HUES48 (cell line): ENCODE results near the gene ILDR1.
"Not testable (repeated sequence)": the region's sequence is repeated elsewhere in the genome, so short reads cannot be mapped to it uniquely, and the experiment has no call there.

Experiments
- H3K27ac ChIP-seq: one replicate; pipeline ENCODE4 v1.7.0; 2013; ENCODE audit warnings: low read depth, low read length, inconsistent platforms
- H3K27me3 ChIP-seq: 2 replicates; pipeline ENCODE4 v1.6.1; 2013; ENCODE audit warnings: mild to moderate bottlenecking, low read length; ENCODE audit not compliant: control insufficient read depth, insufficient read depth
- H3K36me3 ChIP-seq: 2 replicates; pipeline ENCODE4 v1.6.1; 2013; ENCODE audit warnings: low read length; ENCODE audit not compliant: control insufficient read depth, insufficient read depth
- H3K4me1 ChIP-seq: 2 replicates; pipeline ENCODE4 v1.6.1; 2013; ENCODE audit warnings: mild to moderate bottlenecking, low read length; ENCODE audit not compliant: control insufficient read depth, insufficient read depth
- H3K4me3 ChIP-seq: 2 replicates; pipeline ENCODE4 v1.5.1; 2013; ENCODE audit warnings: mild to moderate bottlenecking, low read depth, low read length
- H3K9ac ChIP-seq: 2 replicates; pipeline ENCODE4 v1.6.1; 2013; ENCODE audit warnings: mild to moderate bottlenecking, low read depth, low read length, moderate library complexity
- H3K9me3 ChIP-seq: 2 replicates; pipeline ENCODE4 v1.6.1; 2013; ENCODE audit warnings: low read length; ENCODE audit not compliant: control insufficient read depth, insufficient read depth

ILDR1 gene

GRCh38 chr3:122052968-122053367 lies 30.9 kb upstream of the ILDR1 start:
- Histone ChIP-seq H3K4me3 (no peak overlapping the region), H3K9ac (no peak overlapping the region), H3K36me3 (no peaks in the 10 kb centered on the region), H3K4me1 (peaks cover 4% of the 10 kb centered on the region; the same call in 1 of the 2 replicates), H3K9me3 (peaks cover 3% of the 10 kb centered on the region; the same call in 1 of the 2 replicates), H3K27me3 (no peaks in the 10 kb centered on the region), H3K27ac (no peak overlapping the region)

DNA sequence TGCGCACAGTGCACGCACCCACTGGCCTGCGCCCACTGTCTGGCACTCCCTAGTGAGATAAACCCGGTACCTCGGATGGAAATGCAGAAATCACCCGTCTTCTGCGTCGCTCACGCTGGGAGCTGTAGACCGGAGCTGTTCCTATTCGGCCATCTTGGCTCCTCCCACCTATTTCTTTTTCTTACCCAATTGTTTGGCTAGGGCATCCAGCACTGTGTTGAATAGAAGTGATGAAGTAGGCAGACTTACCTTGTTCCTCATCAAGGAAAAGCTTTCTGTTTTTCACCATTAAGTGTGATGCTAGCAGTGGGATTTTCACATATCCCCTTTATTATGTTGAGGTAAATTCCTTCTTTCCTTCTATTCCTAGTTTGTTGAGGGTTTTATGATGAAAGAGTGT lies 25.7 kb upstream of the ILDR1 start:
- not testable (repeated sequence) for H3K9ac ChIP-seq, H3K4me1 ChIP-seq, H3K36me3 ChIP-seq, H3K27ac ChIP-seq, H3K27me3 ChIP-seq, H3K9me3 ChIP-seq, H3K4me3 ChIP-seq

- H3K36me3 ChIP-seq, H3K9ac ChIP-seq, H3K27ac ChIP-seq, H3K4me1 ChIP-seq, H3K27me3 ChIP-seq, H3K4me3 ChIP-seq, H3K9me3 ChIP-seq: not testable (repeated sequence)
Measured at GRCh38 chr3:122047296-122047695, 25.2 kb upstream of the ILDR1 start.

DNA sequence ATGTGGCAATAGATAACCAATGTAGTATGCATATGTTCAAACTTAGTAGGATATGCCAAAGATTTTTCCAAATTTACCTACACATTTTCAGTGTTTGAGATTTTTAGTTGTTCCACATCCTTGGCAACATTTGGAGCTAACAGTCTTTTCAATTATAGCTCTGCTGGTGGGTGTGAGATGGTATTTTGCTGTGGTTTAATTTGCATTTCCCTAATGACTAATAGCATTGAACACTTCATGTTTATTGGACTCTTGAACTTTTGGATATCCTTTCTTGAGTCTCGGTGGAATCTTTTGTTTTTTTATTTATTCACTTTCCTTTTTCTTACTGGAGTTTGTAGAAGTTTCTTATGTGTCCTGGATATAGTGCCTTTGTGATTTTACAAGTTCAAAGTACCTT lies 11.0 kb upstream of the ILDR1 start:
- Histone ChIP-seq H3K4me3 (no peak overlapping the region), H3K9me3 (peaks cover 16% of the 10 kb centered on the region), H3K27ac (no peak overlapping the region), H3K4me1 (no peaks in the 10 kb centered on the region), H3K27me3 (no peaks in the 10 kb centered on the region), H3K36me3 (no peaks in the 10 kb centered on the region), H3K9ac (no peak overlapping the region)

DNA sequence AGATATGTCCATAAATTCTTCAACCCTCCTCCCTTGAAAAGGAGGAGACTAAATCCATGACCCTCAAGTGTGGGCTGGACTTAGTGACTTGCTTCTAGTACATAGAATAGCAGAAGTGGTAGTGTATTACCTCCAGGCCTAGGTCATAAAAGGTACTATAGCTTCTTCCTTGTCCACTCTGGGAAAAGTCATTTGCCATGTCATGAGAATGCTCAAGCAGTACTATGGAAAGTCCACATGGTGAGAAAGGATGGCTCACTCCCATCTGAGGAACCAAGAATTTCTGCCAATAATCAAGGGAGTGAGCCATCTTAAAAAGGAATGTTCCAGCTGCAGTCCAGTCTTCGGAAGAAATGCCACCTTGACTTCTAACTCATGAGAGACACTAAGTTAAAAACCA lies 10.5 kb upstream of the ILDR1 start:
- Histone ChIP-seq H3K27me3 (no peaks in the 10 kb centered on the region), H3K36me3 (no peaks in the 10 kb centered on the region), H3K9ac (no peak overlapping the region), H3K4me3 (no peak overlapping the region), H3K27ac (no peak overlapping the region), H3K4me1 (no peaks in the 10 kb centered on the region), H3K9me3 (peaks cover 11% of the 10 kb centered on the region)

DNA sequence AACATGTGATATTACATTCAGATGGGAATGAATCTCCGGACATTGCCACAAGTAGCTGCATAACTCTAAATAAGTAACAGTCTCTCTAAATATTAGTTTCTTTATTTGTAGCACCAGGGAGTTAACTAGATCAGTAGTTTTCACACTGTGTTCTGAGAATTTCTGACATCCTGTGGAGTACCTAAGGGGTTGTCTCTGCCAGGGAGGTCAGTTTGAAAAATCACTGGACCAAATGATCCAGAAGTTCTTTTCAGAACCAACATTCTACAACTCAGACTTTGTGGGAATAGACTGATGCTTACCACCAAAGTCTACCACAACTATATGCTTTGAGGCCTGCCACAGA lies 9.0 kb upstream of the ILDR1 start:
- no peaks in the 10 kb centered on the region for H3K9me3 ChIP-seq
- H3K36me3 ChIP-seq: no peaks in the 10 kb centered on the region
- H3K4me1 ChIP-seq: no peaks in the 10 kb centered on the region
- H3K27ac ChIP-seq: no peak overlapping the region
- no peaks in the 10 kb centered on the region for H3K27me3 ChIP-seq
- no peak overlapping the region for H3K9ac ChIP-seq
- H3K4me3 ChIP-seq: no peak overlapping the region

GRCh38 chr3:122030381-122031122 lies 8.5 kb upstream of the ILDR1 start:
- Histone ChIP-seq H3K36me3 (no peaks in the 10 kb centered on the region), H3K27ac (no peak overlapping the region), H3K4me3 (no peak overlapping the region), H3K4me1 (no peaks in the 10 kb centered on the region), H3K27me3 (no peaks in the 10 kb centered on the region), H3K9ac (no peak overlapping the region), H3K9me3 (no peaks in the 10 kb centered on the region)

- no peak overlapping the region for H3K27ac ChIP-seq
- H3K9me3 ChIP-seq: no peaks in the 10 kb centered on the region
- peaks cover 9% of the 10 kb centered on the region; the same call in 1 of the 2 replicates for H3K4me1 ChIP-seq
- no peaks in the 10 kb centered on the region for H3K36me3 ChIP-seq
- H3K9ac ChIP-seq: no peak overlapping the region
- no peak overlapping the region for H3K4me3 ChIP-seq
- H3K27me3 ChIP-seq: 0 out of 2 replicates have a peak, but pooled peaks cover 3% of the 10 kb centered on the region
Measured at GRCh38 chr3:122025296-122025695, 3.2 kb upstream of the ILDR1 start.

DNA sequence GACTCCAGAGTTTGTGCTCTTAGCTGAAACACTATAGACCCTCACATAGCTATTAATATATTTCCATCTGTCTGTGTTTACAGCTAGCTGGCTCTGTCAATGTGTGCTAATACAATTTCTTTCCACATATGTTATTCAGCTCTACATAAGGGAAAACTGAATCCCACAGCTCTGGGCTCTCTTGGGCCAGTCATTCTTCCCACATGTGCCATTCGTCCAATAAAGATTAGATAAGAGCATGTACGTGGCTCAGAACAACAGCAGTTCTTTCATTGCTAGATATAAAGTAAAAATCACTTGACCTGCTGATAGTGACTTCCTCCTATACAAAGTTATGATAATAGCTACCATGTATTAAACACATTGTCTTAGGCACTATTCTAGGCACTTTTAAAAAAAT lies 2.8 kb upstream of the ILDR1 start:
- Histone ChIP-seq H3K9me3 (no peaks in the 10 kb centered on the region), H3K27me3 (0 out of 2 replicates have a peak, but pooled peaks cover 3% of the 10 kb centered on the region), H3K4me3 (no peak overlapping the region), H3K4me1 (peaks cover 9% of the 10 kb centered on the region; the same call in 1 of the 2 replicates), H3K36me3 (no peaks in the 10 kb centered on the region), H3K9ac (no peak overlapping the region), H3K27ac (no peak overlapping the region)

- H3K27me3 ChIP-seq: 0 out of 2 replicates have a peak, but pooled peaks cover 3% of the 10 kb centered on the region
- H3K27ac ChIP-seq: no peak overlapping the region
- no peak overlapping the region for H3K4me3 ChIP-seq
- H3K9me3 ChIP-seq: no peaks in the 10 kb centered on the region
- peaks cover 9% of the 10 kb centered on the region; the same call in 1 of the 2 replicates for H3K4me1 ChIP-seq
- H3K9ac ChIP-seq: no peak overlapping the region
- no peaks in the 10 kb centered on the region for H3K36me3 ChIP-seq
Measured at GRCh38 chr3:122023335-122023910, 1.4 kb upstream of the ILDR1 start.

DNA sequence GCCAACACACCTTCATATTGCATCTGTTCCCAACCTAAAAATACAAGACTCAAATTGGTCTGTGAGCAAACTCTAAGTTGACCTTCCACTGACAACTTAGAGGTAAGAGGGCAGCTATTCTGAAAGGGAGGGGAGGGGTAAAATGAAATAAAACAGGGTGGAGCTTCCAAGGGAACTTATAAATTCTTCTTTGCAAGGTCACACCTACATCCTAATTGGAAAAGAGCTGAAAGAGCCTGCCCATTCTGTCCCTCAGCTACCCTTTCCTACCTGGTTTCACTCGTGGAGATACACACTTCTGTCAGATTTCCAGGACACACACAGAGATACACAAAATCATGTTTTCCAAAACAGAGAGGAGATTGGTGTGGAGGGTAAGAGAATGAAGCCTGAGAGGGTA lies 1.0 kb downstream of the ILDR1 start:
- Histone ChIP-seq H3K4me1 (peaks cover 9% of the 10 kb centered on the region; the same call in 1 of the 2 replicates), H3K27me3 (0 out of 2 replicates have a peak, but pooled peaks cover 3% of the 10 kb centered on the region), H3K9ac (no peak overlapping the region), H3K27ac (no peak overlapping the region), H3K9me3 (no peaks in the 10 kb centered on the region), H3K36me3 (no peaks in the 10 kb centered on the region), H3K4me3 (peak overlapping the region; percentile 81; the same call in 1 of the 2 replicates)
